ENCODE results near the gene BBS12.
A peak's percentile ranks its signal among the peaks of the same experiment; 100 is the strongest.

BBS12 gene

GRCh38 chr4:122732329-122733026 lies at the start of gene BBS12:
BBS12 (plus strand) TSS chr4:122732704; CDS start chr4:122741893, 9,189 bp downstream.
- peak; percentile 97 for DNase-seq

- no peak for DNase-seq
Measured at GRCh38 chr4:122686691-122687090, 45.8 kb upstream of the BBS12 start.

GRCh38 chr4:122687531-122688061 lies 44.9 kb upstream of the BBS12 start:
- DNase-seq: no peak

- DNase-seq: no peak
Measured at GRCh38 chr4:122688529-122689140, 43.9 kb upstream of the BBS12 start.

GRCh38 chr4:122689972-122690371 lies 42.5 kb upstream of the BBS12 start:
- DNase-seq: no peak

- no peak for DNase-seq
Measured at GRCh38 chr4:122691988-122692387, 40.5 kb upstream of the BBS12 start.

GRCh38 chr4:122692641-122693520 lies 39.6 kb upstream of the BBS12 start:
- DNase-seq: no peak

GRCh38 chr4:122695226-122695625 lies 37.3 kb upstream of the BBS12 start:
- DNase-seq: no peak

- DNase-seq: peak; percentile 33
Measured at GRCh38 chr4:122700178-122700725, 32.3 kb upstream of the BBS12 start.

- peak; percentile 0 for DNase-seq
Measured at GRCh38 chr4:122701061-122701460, 31.4 kb upstream of the BBS12 start.

GRCh38 chr4:122701965-122702364 lies 30.5 kb upstream of the BBS12 start:
- no peak for DNase-seq

GRCh38 chr4:122702939-122703338 lies 29.6 kb upstream of the BBS12 start:
- DNase-seq: no peak

- no peak for DNase-seq
Measured at GRCh38 chr4:122703868-122704267, 28.6 kb upstream of the BBS12 start.

GRCh38 chr4:122705009-122705408 lies 27.5 kb upstream of the BBS12 start:
- no peak for DNase-seq

GRCh38 chr4:122705547-122706117 lies 26.9 kb upstream of the BBS12 start:
- no peak for DNase-seq

- DNase-seq: no peak
Measured at GRCh38 chr4:122706511-122706910, 26.0 kb upstream of the BBS12 start.

GRCh38 chr4:122707497-122707896 lies 25.0 kb upstream of the BBS12 start:
- no peak for DNase-seq

GRCh38 chr4:122709236-122709635 lies 23.3 kb upstream of the BBS12 start:
- peak; percentile 2 for DNase-seq

- no peak for DNase-seq
Measured at GRCh38 chr4:122710434-122711308, 21.8 kb upstream of the BBS12 start.

- DNase-seq: no peak
Measured at GRCh38 chr4:122711919-122712318, 20.6 kb upstream of the BBS12 start.

GRCh38 chr4:122712782-122713181 lies 19.7 kb upstream of the BBS12 start:
- no peak for DNase-seq

GRCh38 chr4:122715221-122715620 lies 17.3 kb upstream of the BBS12 start:
- DNase-seq: no peak

Data from NCI-H69 (cell line).